GM12878 (cell line): ENCODE measurements around the gene CNDP2. TPM values are rescaled to one million over a fixed set of nuclear protein-coding genes. Genes with fewer than 3 reads are reported as not detected.

Source experiments
- ATAC-seq: fragments of 200-7000 bp; cut with Tn5 transposase; 3 replicates; pipeline ENCODE4 v1.9.1; 2020; ENCODE audit warnings: mild to moderate bottlenecking, moderate library complexity
- BruUV-seq: library from RNA; stranded (reverse); fragments of 400-500 nt; replicated peaks from 2 replicates; lab custom pipeline; 2021; lab: Mats Ljungman, UMichigan
- CTCF ChIA-PET: fragments of 300-600 bp; sonication (Branson Sonifier 250); formaldehyde crosslinking; extraction: SDS; loops from one replicate; lab custom pipeline; 2021; ENCODE audit warnings: inconsistent platforms; lab: Yijun Ruan, JAX
- POLR2A ChIA-PET: fragments of 350-600 bp; formaldehyde crosslinking; extraction: SDS; loops from one replicate; lab custom pipeline; 2021; ENCODE audit warnings: inconsistent platforms; lab: Charles Lee
- RAD21 ChIA-PET: fragments of 300-600 bp; sonication (Branson Sonifier 250); formaldehyde crosslinking; loops from one replicate; lab custom pipeline; 2023; ENCODE audit warnings: antibody characterized with exemption; ENCODE audit not compliant: unreplicated experiment; lab: Charles Lee
- SMC1A ChIA-PET: fragments of 300-600 bp; sonication (Branson Sonifier 250); formaldehyde crosslinking; loops from one replicate; lab custom pipeline; 2023; ENCODE audit not compliant: unreplicated experiment, uncharacterized antibody; lab: Charles Lee
- DNase-seq: peaks from one replicate; pipeline ENCODE4 v3.0.0-alpha.2; 2011; ENCODE audit warnings: low read depth, low spot score
- FAIRE-seq: peaks from 3 replicates; lab custom pipeline; 2011; peaks lifted over from hg19 to GRCh38; lab: Jason Lieb, UNC
- H2AFZ ChIP-seq: 2 replicates; pipeline ENCODE4 v1.6.0; 2011; ENCODE audit warnings: low read depth, low read length, control low read depth; ENCODE audit not compliant: control insufficient read depth
- H3K27ac ChIP-seq: 2 replicates; pipeline ENCODE4 v1.5.1; 2011; ENCODE audit warnings: control low read depth; ENCODE audit not compliant: control insufficient read depth, insufficient read depth
- H3K27me3 ChIP-seq, 2 experiments: replicated peaks in 1 of 2; 2 replicates each; pipeline versions ENCODE4 v1.6.0 to v1.6.1; 2011; ENCODE audit warnings: low read length in 1 of 2; ENCODE audit not compliant: control insufficient read depth in 2 of 2, insufficient read depth in 2 of 2
- H3K36me3 ChIP-seq, 2 experiments: 2 replicates each; pipeline ENCODE4 v1.5.1; 2011; ENCODE audit warnings: low read length in 1 of 2; ENCODE audit not compliant: control insufficient read depth in 2 of 2, insufficient read depth in 2 of 2
- H3K4me1 ChIP-seq: 2 replicates; pipeline ENCODE4 v1.6.1; 2011; ENCODE audit warnings: mild to moderate bottlenecking, low read length, moderate library complexity, mixed read lengths; ENCODE audit not compliant: control insufficient read depth, insufficient read depth
- H3K4me2 ChIP-seq: 2 replicates; pipeline ENCODE4 v1.6.0; 2011; ENCODE audit warnings: control low read depth; ENCODE audit not compliant: control insufficient read depth, insufficient read depth
- H3K4me3 ChIP-seq: fragments of 200-600 bp; sonication (generic); 2 replicates; pipeline ENCODE4 v1.5.1; 2016
- H3K79me2 ChIP-seq: 2 replicates; pipeline ENCODE4 v1.6.0; 2011; ENCODE audit warnings: low read length; ENCODE audit not compliant: control insufficient read depth, insufficient read depth
- H3K9ac ChIP-seq: 2 replicates; pipeline ENCODE4 v1.8.0; 2011; ENCODE audit warnings: low read length, control low read depth, mixed read lengths; ENCODE audit not compliant: control insufficient read depth, insufficient read depth
- H3K9me3 ChIP-seq: replicated peaks from 3 replicates; pipeline ENCODE4 v1.5.1; 2011; ENCODE audit warnings: mild to moderate bottlenecking, low read length; ENCODE audit not compliant: control insufficient read depth, insufficient read depth
- H4K20me1 ChIP-seq: 2 replicates; pipeline ENCODE4 v1.6.0; 2011; ENCODE audit not compliant: control insufficient read depth, insufficient read depth
- BACH1 ChIP-seq: fragments of 450-650 bp; IDR thresholded peaks from 2 replicates; pipeline ENCODE4 v1.6.1; 2017; ENCODE audit warnings: mild to moderate bottlenecking, borderline replicate concordance
- CHD2 ChIP-seq: IDR thresholded peaks from 2 replicates; pipeline ENCODE4 v1.6.1; 2011; ENCODE audit warnings: low read depth, low read length, improper control_type of control experiment, borderline replicate concordance
- ESRRA ChIP-seq: IDR thresholded peaks from 2 replicates; pipeline ENCODE4 v1.6.1; 2012; ENCODE audit warnings: mild to moderate bottlenecking, low read length, improper control_type of control experiment
- ETV6 ChIP-seq, 2 experiments: fragments of 450-650 bp in 1 of 2; IDR thresholded peaks in 1 of 2; conservative IDR thresholded peaks in 1 of 2; 2 replicates each; pipeline ENCODE4 v1.6.1; 2014; ENCODE audit warnings: antibody characterized with exemption in 1 of 2, borderline replicate concordance in 1 of 2, low read depth in 1 of 2, mild to moderate bottlenecking in 1 of 2, moderate library complexity in 1 of 2
- JUNB ChIP-seq: IDR thresholded peaks from 2 replicates; pipeline ENCODE4 v1.6.1; 2016; ENCODE audit warnings: antibody characterized with exemption, mild to moderate bottlenecking
- MXI1 ChIP-seq: fragments of 150-350 bp; IDR thresholded peaks from 2 replicates; pipeline ENCODE4 v1.6.1; 2011; ENCODE audit warnings: low read depth, mild to moderate bottlenecking, inconsistent platforms, low read length, improper control_type of control experiment
- RAD21 ChIP-seq: IDR thresholded peaks from 2 replicates; pipeline ENCODE4 v1.6.1; 2011; ENCODE audit warnings: mild to moderate bottlenecking, low read depth, low read length, moderate library complexity; ENCODE audit not compliant: insufficient read depth
- SMAD1 ChIP-seq: fragments of 450-650 bp; IDR thresholded peaks from 2 replicates; pipeline ENCODE4 v1.6.1; 2018; ENCODE audit warnings: mild to moderate bottlenecking, low read depth; ENCODE audit not compliant: partially characterized antibody
- SP1 ChIP-seq: IDR thresholded peaks from one replicate; pipeline ENCODE4 v1.6.1; 2011; ENCODE audit warnings: low read depth, low read length
- TCF12 ChIP-seq: IDR thresholded peaks from 2 replicates; pipeline ENCODE4 v1.6.1; 2011; ENCODE audit warnings: low read depth, mild to moderate bottlenecking, low read length
- ZNF217 ChIP-seq: fragments of 450-650 bp; IDR thresholded peaks from 2 replicates; pipeline ENCODE4 v1.6.1; 2017; ENCODE audit warnings: antibody characterized with exemption, mild to moderate bottlenecking
- ZNF274 ChIP-seq: IDR thresholded peaks from one replicate; pipeline ENCODE4 v1.8.0; 2011; ENCODE audit not compliant: insufficient read length, insufficient read depth
- ZSCAN29 ChIP-seq: fragments of 450-650 bp; IDR thresholded peaks from 2 replicates; pipeline ENCODE4 v1.6.1; 2017; ENCODE audit warnings: mild to moderate bottlenecking, moderate library complexity
- WGBS: methylation state at CpG from one replicate; pipeline ENCODE4 v1.1.6; 2016; ENCODE audit warnings: low lambda C conversion rate; ENCODE audit not compliant: insufficient replicate concordance, insufficient coverage; ENCODE audit errors: missing lambda C conversion rate; 5-methylcytosine and 5-hydroxymethylcytosine counted together
- in situ Hi-C: fragments of 300-500 bp; cut with MboI; formaldehyde crosslinking; loops from 9 replicates; pipeline ENCODE4 v1.14.3; 2018; ENCODE audit warnings: mixed read lengths
- intact Hi-C: fragments of 100-400 bp; cut with micrococcal nuclease; formaldehyde crosslinking; loops from one replicate; pipeline ENCODE4 v1.14.2; 2022; ENCODE audit not compliant: unreplicated experiment
- polyA plus RNA-seq, 11 experiments: library from polyadenylated mRNA; depleted of rRNA in 4 of 11; unstranded in 6 of 11; stranded (reverse) in 5 of 11; fragments of >200 nt; fragmentation: Nextera tagmentation in 4 of 11; fragmentation: Illumina TruSeq in 1 of 11; extraction: Ambion mirVana in 4 of 11; extraction: Trizol in 1 of 11; gene quantifications; 1 replicate in 1 of 11; 2 replicates in 10 of 11; pipeline versions ENCODE4 v1.2.1 to v1.2.3, GENCODE V29; 2011 to 2016; ENCODE audit warnings: inconsistent platforms in 2 of 11, missing spikeins in 2 of 11, low read depth in 1 of 11
- total RNA-seq, 4 experiments: library from RNA; depleted of rRNA in 3 of 4; stranded (reverse); fragments of >200 nt in 3 of 4; fragmentation: Illumina TruSeq in 1 of 4; extraction: Trizol in 1 of 4; gene quantifications; 2 replicates each; pipeline versions ENCODE4 v1.2.1 to v1.2.3, GENCODE V29; 2013 to 2021
- TF ChIP-seq, protein P1 (sequence below): IDR thresholded peaks from 2 replicates; pipeline ENCODE4 v1.6.1; 2012; ENCODE audit warnings: low read depth, low read length, improper control_type of control experiment
- TF ChIP-seq, protein P2 (sequence below), 3 experiments: IDR thresholded peaks in 2 of 3; conservative IDR thresholded peaks in 1 of 3; 2 replicates each; pipeline ENCODE4 v1.5.1; 2011; ENCODE audit warnings: low read depth in 3 of 3, low read length in 3 of 3, mild to moderate bottlenecking in 3 of 3, control low read depth in 2 of 3, moderate library complexity in 2 of 3, inconsistent platforms in 1 of 3, mixed read lengths in 1 of 3; ENCODE audit not compliant: control insufficient read depth in 2 of 3, insufficient read depth in 1 of 3; ENCODE audit errors: extremely low read depth in 1 of 3
- TF ChIP-seq, protein P3 (sequence below): fragments of 450-650 bp; IDR thresholded peaks from 2 replicates; pipeline ENCODE4 v1.6.1; 2014; ENCODE audit warnings: mild to moderate bottlenecking

Gene CNDP2
- total and polyA plus RNA-seq, 10 of the 15 experiments (the other 5 are each of a cell fraction or from before 2014, with no cell fraction given), result 63.5 to 213 (median 158) TPM

DNA sequence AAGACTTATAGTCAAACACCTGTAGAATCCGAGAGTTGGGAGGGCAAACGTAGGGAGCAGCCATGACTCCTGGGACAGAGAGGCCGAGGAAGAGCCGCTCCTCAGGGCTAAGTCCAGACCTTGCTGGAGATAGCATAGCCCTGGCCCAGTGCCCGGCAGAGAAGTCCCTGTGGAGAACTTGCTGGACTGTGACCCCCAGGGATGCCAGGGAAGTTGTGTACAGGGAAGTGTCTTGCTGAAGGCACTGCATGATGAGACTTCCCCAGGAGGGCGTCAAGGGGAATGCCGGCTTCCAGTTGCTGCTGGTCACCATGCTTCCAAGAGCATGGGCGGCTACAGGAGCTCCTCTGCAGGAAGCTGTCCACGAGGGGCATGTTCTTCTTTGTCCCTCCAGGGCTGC, 29.6 kb downstream of the CNDP2 start (continued):
- TF ChIP-seq SMAD1 (no peak), RAD21 (no peak), CHD2 (no peak), SP1 (no peak), MXI1 (no peak)
- TF ChIP-seq, protein P1, sequence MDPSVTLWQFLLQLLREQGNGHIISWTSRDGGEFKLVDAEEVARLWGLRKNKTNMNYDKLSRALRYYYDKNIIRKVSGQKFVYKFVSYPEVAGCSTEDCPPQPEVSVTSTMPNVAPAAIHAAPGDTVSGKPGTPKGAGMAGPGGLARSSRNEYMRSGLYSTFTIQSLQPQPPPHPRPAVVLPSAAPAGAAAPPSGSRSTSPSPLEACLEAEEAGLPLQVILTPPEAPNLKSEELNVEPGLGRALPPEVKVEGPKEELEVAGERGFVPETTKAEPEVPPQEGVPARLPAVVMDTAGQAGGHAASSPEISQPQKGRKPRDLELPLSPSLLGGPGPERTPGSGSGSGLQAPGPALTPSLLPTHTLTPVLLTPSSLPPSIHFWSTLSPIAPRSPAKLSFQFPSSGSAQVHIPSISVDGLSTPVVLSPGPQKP, result no peak
- TF ChIP-seq, protein P2, sequence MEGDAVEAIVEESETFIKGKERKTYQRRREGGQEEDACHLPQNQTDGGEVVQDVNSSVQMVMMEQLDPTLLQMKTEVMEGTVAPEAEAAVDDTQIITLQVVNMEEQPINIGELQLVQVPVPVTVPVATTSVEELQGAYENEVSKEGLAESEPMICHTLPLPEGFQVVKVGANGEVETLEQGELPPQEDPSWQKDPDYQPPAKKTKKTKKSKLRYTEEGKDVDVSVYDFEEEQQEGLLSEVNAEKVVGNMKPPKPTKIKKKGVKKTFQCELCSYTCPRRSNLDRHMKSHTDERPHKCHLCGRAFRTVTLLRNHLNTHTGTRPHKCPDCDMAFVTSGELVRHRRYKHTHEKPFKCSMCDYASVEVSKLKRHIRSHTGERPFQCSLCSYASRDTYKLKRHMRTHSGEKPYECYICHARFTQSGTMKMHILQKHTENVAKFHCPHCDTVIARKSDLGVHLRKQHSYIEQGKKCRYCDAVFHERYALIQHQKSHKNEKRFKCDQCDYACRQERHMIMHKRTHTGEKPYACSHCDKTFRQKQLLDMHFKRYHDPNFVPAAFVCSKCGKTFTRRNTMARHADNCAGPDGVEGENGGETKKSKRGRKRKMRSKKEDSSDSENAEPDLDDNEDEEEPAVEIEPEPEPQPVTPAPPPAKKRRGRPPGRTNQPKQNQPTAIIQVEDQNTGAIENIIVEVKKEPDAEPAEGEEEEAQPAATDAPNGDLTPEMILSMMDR (IDR thresholded peaks at IDR 0.05 in 2 of 3, conservative IDR thresholded peaks at IDR 0.05 in 1 of 3; ENCODE audit: control insufficient read depth in 2 of 3, extremely low read depth in 1 of 3, insufficient read depth in 1 of 3, low read depth in 3 of 3, low read length in 3 of 3), result no peak
- TF ChIP-seq, all 136 proteins: peak for 0

GRCh38 chr18:74526488-74526887, 30.3 kb downstream of the CNDP2 start:
- no peaks in the 10 kb centered on the region for H3K27me3 ChIP-seq
- in situ Hi-C loops, result no loop called here
- ATAC-seq (no peak), FAIRE-seq (no peak)
- no peak overlapping the region for H3K27ac ChIP-seq
- no peak overlapping the region for H3K4me2 ChIP-seq
- no peak overlapping the region for H3K9ac ChIP-seq
- no TSS peak for BruUV-seq
- TF ChIP-seq, protein P3, sequence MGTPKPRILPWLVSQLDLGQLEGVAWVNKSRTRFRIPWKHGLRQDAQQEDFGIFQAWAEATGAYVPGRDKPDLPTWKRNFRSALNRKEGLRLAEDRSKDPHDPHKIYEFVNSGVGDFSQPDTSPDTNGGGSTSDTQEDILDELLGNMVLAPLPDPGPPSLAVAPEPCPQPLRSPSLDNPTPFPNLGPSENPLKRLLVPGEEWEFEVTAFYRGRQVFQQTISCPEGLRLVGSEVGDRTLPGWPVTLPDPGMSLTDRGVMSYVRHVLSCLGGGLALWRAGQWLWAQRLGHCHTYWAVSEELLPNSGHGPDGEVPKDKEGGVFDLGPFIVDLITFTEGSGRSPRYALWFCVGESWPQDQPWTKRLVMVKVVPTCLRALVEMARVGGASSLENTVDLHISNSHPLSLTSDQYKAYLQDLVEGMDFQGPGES, result no peak
- no peak for TF ChIP-seq TCF12
- no peak for TF ChIP-seq ZSCAN29
- TF ChIP-seq ZNF274, result no peak
- TF ChIP-seq ETV6 (conservative IDR thresholded peaks at IDR 0.05 in 1 of 2, IDR thresholded peaks at IDR 0.05 in 1 of 2; ENCODE audit: borderline replicate concordance in 1 of 2, low read depth in 1 of 2), result no peak
- TF ChIP-seq JUNB, result no peak
- TF ChIP-seq ESRRA, result no peak
- TF ChIP-seq BACH1, result no peak
- no peak for TF ChIP-seq ZNF217
- TF ChIP-seq, all 136 proteins: peak for 0
- Histone ChIP-seq H3K79me2 (no peaks in the 10 kb centered on the region), H3K36me3 (peaks cover under 1 to 3% of the 10 kb centered on the region in 2 experiments; a peak in 2 of 4 replicates), H3K4me3 (no peak overlapping the region), H3K4me1 (peaks cover 4% of the 10 kb centered on the region; the same call in 1 of the 2 replicates), H3K9me3 (no peaks in the 10 kb centered on the region), H2AFZ (no peak overlapping the region), H4K20me1 (no peaks in the 10 kb centered on the region)
- WGBS, result 79% methylated on average over 2 of the region's 2 CpGs
- no peak for DNase-seq
- RAD21 ChIA-PET, result no interaction called here
- CTCF ChIA-PET, result no interaction called here
- intact Hi-C loops, result no loop called here
- POLR2A ChIA-PET, result no interaction called here
- SMC1A ChIA-PET, result no interaction called here
